COLO829 (cell line): ENCODE results near the gene OR4X1.
"Not testable (repeated sequence)": the region's sequence is repeated elsewhere in the genome, so short reads cannot be mapped to it uniquely, and the experiment has no call there.

Experiments used
- DNase-seq: peaks from one replicate; pipeline ENCODE4 v3.0.0; 2012; ENCODE audit warnings: low spot score

Gene OR4X1

GRCh38 chr11:48263423-48263911, at the start of gene OR4X1:
TSS of gene OR4X1 (plus strand) at chr11:48263861. CDS start at chr11:48263861, 0 bp downstream.
- DNase-seq = no peak

- DNase-seq = no peak
Measured at GRCh38 chr11:48216510-48216909, 47.2 kb upstream of the OR4X1 start, which contains the start of gene OR4B1. TSS of gene OR4B1 (plus strand) at chr11:48216810. CDS start at chr11:48216810, 0 bp downstream.

GRCh38 chr11:48228761-48229160, 34.9 kb upstream of the OR4X1 start:
- no peak for DNase-seq

- not testable (repeated sequence) for DNase-seq
Measured at GRCh38 chr11:48230057-48230456, 33.6 kb upstream of the OR4X1 start.

GRCh38 chr11:48237727-48238126, 25.9 kb upstream of the OR4X1 start:
- DNase-seq = no peak

- DNase-seq = no peak
Measured at GRCh38 chr11:48242501-48242900, 21.2 kb upstream of the OR4X1 start.

- DNase-seq = no peak
Measured at GRCh38 chr11:48244804-48245203, 18.9 kb upstream of the OR4X1 start, which contains the start of gene OR4X2. TSS of gene OR4X2 (plus strand) at chr11:48245104. CDS start at chr11:48245104, 0 bp downstream.

- no peak for DNase-seq
Measured at GRCh38 chr11:48248902-48249301, 14.8 kb upstream of the OR4X1 start.

- DNase-seq = no peak
Measured at GRCh38 chr11:48261600-48261999, 2.1 kb upstream of the OR4X1 start.

GRCh38 chr11:48270621-48271020, 7.0 kb downstream of the OR4X1 start:
- no peak for DNase-seq

- no peak for DNase-seq
Measured at GRCh38 chr11:48272606-48273005, 8.9 kb downstream of the OR4X1 start.

GRCh38 chr11:48305923-48306322, 42.3 kb downstream of the OR4X1 start, which contains the start of gene OR4S1:
TSS of gene OR4S1 (plus strand) at chr11:48306223. CDS start at chr11:48306223, 0 bp downstream.
- no peak for DNase-seq

- DNase-seq = peak; percentile 58
Measured at GRCh38 chr11:48307760-48308386, 44.2 kb downstream of the OR4X1 start.

GRCh38 chr11:48313590-48313989, 49.9 kb downstream of the OR4X1 start:
- DNase-seq = not testable (repeated sequence)
